ENCODE data around the gene MACROD2.
"Not testable (repeated sequence)": the region's sequence is repeated elsewhere in the genome, so short reads cannot be mapped to it uniquely, and the experiment has no call there.

The MACROD2 gene

GRCh38 chr20:15346657-15347280 lies 1351.5 kb downstream of the MACROD2 start:
- Histone ChIP-seq H3K9me3 (ENCODE audit: low read length) (peaks cover 2% of the 10 kb centered on the region), H2AFZ (ENCODE audit: low read depth, low read length) (no peak overlapping the region), H3K36me3 (ENCODE audit: insufficient read depth, low read length) (no peaks in the 10 kb centered on the region), H3K4me1 (ENCODE audit: insufficient read depth, low read length) (no peaks in the 10 kb centered on the region), H3K4me3 (ENCODE audit: low read length) (no peak overlapping the region), H3K27me3 (ENCODE audit: insufficient read depth, low read length) (no peaks in the 10 kb centered on the region)

DNA sequence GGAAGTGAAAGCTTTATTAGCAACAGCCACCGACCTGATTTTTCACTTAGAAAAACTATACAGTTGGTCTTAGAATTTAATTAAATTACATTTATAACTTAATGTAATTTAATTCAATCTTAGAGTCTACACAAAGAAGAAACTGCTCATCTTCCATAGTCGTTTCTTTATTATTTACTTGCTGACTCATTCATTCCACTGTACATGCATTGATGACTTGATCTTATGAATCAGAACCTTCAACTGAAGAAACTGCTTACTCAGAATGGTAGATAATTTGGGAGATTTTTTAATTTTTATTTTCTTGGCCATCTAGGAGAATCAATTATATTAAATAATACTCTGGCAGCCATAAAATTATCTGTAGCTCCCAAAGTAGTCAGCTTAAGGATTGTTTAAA lies 1363.7 kb downstream of the MACROD2 start:
- Histone ChIP-seq H2AFZ (ENCODE audit: low read depth, low read length) (no peak overlapping the region), H3K9me3 (ENCODE audit: low read length) (no peaks in the 10 kb centered on the region), H3K4me1 (ENCODE audit: insufficient read depth, low read length) (no peaks in the 10 kb centered on the region), H3K27me3 (ENCODE audit: insufficient read depth, low read length) (no peaks in the 10 kb centered on the region), H3K4me3 (ENCODE audit: low read length) (no peak overlapping the region), H3K36me3 (ENCODE audit: insufficient read depth, low read length) (no peaks in the 10 kb centered on the region)

DNA sequence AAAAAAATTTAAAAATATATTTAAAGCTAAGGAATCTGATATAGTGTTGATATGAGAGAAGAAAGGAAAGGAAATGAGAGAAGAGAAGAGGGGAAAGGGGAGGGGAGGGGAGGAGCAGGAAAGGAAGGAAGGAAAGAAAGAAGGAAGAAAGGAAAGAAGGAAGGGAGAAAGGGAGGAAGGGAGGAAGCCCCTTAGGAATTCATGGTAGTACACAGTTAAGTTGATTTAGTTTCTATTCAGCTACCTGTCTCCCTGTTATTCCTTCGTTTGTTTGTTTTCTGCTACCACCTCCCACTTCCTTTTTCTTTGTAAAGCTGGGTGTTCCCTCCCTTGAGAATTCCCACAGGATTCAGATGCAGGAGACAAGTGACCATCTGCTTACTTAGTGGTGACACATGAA lies 1367.5 kb downstream of the MACROD2 start:
- H3K4me3 ChIP-seq (ENCODE audit: low read length): no peak overlapping the region
- no peak overlapping the region for H2AFZ ChIP-seq (ENCODE audit: low read depth, low read length)
- H3K36me3 ChIP-seq (ENCODE audit: insufficient read depth, low read length): no peaks in the 10 kb centered on the region
- H3K27me3 ChIP-seq (ENCODE audit: insufficient read depth, low read length): no peaks in the 10 kb centered on the region
- H3K4me1 ChIP-seq (ENCODE audit: insufficient read depth, low read length): no peaks in the 10 kb centered on the region
- no peaks in the 10 kb centered on the region for H3K9me3 ChIP-seq (ENCODE audit: low read length)

- Histone ChIP-seq H3K36me3 (ENCODE audit: insufficient read depth, low read length) (no peaks in the 10 kb centered on the region), H3K9me3 (ENCODE audit: low read length) (no peaks in the 10 kb centered on the region), H3K27me3 (ENCODE audit: insufficient read depth, low read length) (no peaks in the 10 kb centered on the region), H2AFZ (ENCODE audit: low read depth, low read length) (no peak overlapping the region), H3K4me1 (ENCODE audit: insufficient read depth, low read length) (peaks cover 4% of the 10 kb centered on the region), H3K4me3 (ENCODE audit: low read length) (no peak overlapping the region)
Observed at GRCh38 chr20:15364781-15365180, 1369.5 kb downstream of the MACROD2 start.

DNA sequence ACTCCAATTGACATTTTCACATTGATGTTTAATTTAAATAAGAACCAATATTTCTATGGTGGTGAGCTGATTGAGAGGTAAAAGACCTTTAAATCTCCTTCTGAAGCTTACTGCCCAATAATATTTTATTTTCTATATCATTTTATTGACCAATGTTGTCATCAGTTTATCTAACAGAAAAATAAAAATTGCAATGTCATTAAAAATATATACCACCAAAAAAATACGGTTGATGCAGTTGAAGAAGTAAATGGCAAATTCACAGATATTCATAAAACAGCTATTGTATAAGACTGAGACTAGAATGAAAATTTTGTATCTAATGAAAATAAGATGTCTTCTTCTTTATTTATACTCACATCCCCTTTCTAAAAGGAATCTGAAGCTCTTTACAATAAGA lies 1375.1 kb downstream of the MACROD2 start:
- no peaks in the 10 kb centered on the region for H3K36me3 ChIP-seq (ENCODE audit: insufficient read depth, low read length)
- H2AFZ ChIP-seq (ENCODE audit: low read depth, low read length): no peak overlapping the region
- no peaks in the 10 kb centered on the region for H3K27me3 ChIP-seq (ENCODE audit: insufficient read depth, low read length)
- H3K9me3 ChIP-seq (ENCODE audit: low read length): no peaks in the 10 kb centered on the region
- H3K4me3 ChIP-seq (ENCODE audit: low read length): no peak overlapping the region
- peaks cover 7% of the 10 kb centered on the region for H3K4me1 ChIP-seq (ENCODE audit: insufficient read depth, low read length)

DNA sequence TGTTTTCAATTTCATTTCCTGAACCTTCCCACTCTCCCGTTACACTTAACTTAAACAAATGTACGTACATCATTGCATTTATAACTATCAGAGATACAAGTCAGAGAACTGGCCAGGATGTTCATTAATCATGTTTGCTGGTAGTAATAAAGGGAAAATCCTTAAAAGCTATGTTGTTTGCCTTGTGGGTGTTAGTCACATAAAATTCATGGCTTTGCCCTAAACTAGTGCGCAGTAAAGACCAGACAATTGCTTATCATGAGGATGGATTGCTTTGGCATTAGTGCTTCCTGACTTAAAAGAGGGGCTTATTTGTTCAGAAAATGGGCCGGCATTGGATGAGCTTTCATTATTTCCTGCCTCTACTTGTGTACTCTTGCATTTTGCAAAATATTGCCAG lies 1379.4 kb downstream of the MACROD2 start:
- peaks cover 3% of the 10 kb centered on the region for H3K4me1 ChIP-seq (ENCODE audit: insufficient read depth, low read length)
- no peaks in the 10 kb centered on the region for H3K36me3 ChIP-seq (ENCODE audit: insufficient read depth, low read length)
- H3K27me3 ChIP-seq (ENCODE audit: insufficient read depth, low read length): no peaks in the 10 kb centered on the region
- no peak overlapping the region for H3K4me3 ChIP-seq (ENCODE audit: low read length)
- H2AFZ ChIP-seq (ENCODE audit: low read depth, low read length): no peak overlapping the region
- no peaks in the 10 kb centered on the region for H3K9me3 ChIP-seq (ENCODE audit: low read length)

- Histone ChIP-seq H3K27me3 (ENCODE audit: insufficient read depth, low read length) (no peaks in the 10 kb centered on the region), H3K36me3 (ENCODE audit: insufficient read depth, low read length) (no peaks in the 10 kb centered on the region), H3K4me1 (ENCODE audit: insufficient read depth, low read length) (no peaks in the 10 kb centered on the region), H3K9me3 (ENCODE audit: low read length) (no peaks in the 10 kb centered on the region), H3K4me3 (ENCODE audit: low read length) (no peak overlapping the region), H2AFZ (ENCODE audit: low read depth, low read length) (no peak overlapping the region)
Observed at GRCh38 chr20:15375836-15376235, 1380.5 kb downstream of the MACROD2 start.

GRCh38 chr20:15377603-15378002 lies 1382.3 kb downstream of the MACROD2 start:
- not testable (repeated sequence) for H3K4me3 ChIP-seq (ENCODE audit: low read length); H3K36me3 ChIP-seq (ENCODE audit: insufficient read depth, low read length); H3K4me1 ChIP-seq (ENCODE audit: insufficient read depth, low read length); H3K27me3 ChIP-seq (ENCODE audit: insufficient read depth, low read length); H3K9me3 ChIP-seq (ENCODE audit: low read length); H2AFZ ChIP-seq (ENCODE audit: low read depth, low read length)

DNA sequence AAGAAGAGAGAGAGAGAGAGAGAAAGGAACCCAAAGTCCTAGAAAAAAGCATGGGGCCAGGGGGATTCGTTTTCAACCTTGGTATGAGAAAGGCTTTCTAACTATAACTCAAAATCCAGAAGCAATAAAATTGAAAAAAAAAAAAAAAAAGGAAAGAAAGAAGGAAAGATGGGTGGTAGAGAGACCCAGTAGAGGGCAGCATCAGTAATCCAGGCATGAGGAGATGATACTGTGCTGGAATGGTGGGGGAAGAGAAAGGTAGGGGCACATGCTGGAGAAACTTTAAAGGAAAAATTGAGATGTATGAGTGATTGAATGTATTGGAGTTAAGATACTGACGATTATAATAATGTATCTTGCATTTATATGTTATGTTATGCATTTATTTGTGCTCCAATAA lies 1382.8 kb downstream of the MACROD2 start:
- no peaks in the 10 kb centered on the region for H3K36me3 ChIP-seq (ENCODE audit: insufficient read depth, low read length)
- no peak overlapping the region for H2AFZ ChIP-seq (ENCODE audit: low read depth, low read length)

GRCh38 chr20:15379681-15380296 lies 1384.5 kb downstream of the MACROD2 start:
- Histone ChIP-seq H3K27me3 (ENCODE audit: insufficient read depth, low read length) (no peaks in the 10 kb centered on the region), H3K36me3 (ENCODE audit: insufficient read depth, low read length) (no peaks in the 10 kb centered on the region), H3K9me3 (ENCODE audit: low read length) (no peaks in the 10 kb centered on the region), H3K4me1 (ENCODE audit: insufficient read depth, low read length) (no peaks in the 10 kb centered on the region), H2AFZ (ENCODE audit: low read depth, low read length) (no peak overlapping the region), H3K4me3 (ENCODE audit: low read length) (no peak overlapping the region)

More for the DNA sequence above, 1382.8 kb downstream of the MACROD2 start:
- H3K9me3 ChIP-seq (ENCODE audit: low read length): no peaks in the 10 kb centered on the region
- H3K27me3 ChIP-seq (ENCODE audit: insufficient read depth, low read length): no peaks in the 10 kb centered on the region
- H3K4me3 ChIP-seq (ENCODE audit: low read length): no peak overlapping the region
- no peaks in the 10 kb centered on the region for H3K4me1 ChIP-seq (ENCODE audit: insufficient read depth, low read length)

- H2AFZ ChIP-seq (ENCODE audit: low read depth, low read length): no peak overlapping the region
- no peaks in the 10 kb centered on the region for H3K36me3 ChIP-seq (ENCODE audit: insufficient read depth, low read length)
- H3K9me3 ChIP-seq (ENCODE audit: low read length): no peaks in the 10 kb centered on the region
- H3K4me3 ChIP-seq (ENCODE audit: low read length): no peak overlapping the region
- H3K4me1 ChIP-seq (ENCODE audit: insufficient read depth, low read length): no peaks in the 10 kb centered on the region
- H3K27me3 ChIP-seq (ENCODE audit: insufficient read depth, low read length): no peaks in the 10 kb centered on the region
Observed at GRCh38 chr20:15380770-15381169, 1385.5 kb downstream of the MACROD2 start.

- no peak overlapping the region for H2AFZ ChIP-seq (ENCODE audit: low read depth, low read length)
Observed at GRCh38 chr20:15387228-15387627, 1391.9 kb downstream of the MACROD2 start.

DNA sequence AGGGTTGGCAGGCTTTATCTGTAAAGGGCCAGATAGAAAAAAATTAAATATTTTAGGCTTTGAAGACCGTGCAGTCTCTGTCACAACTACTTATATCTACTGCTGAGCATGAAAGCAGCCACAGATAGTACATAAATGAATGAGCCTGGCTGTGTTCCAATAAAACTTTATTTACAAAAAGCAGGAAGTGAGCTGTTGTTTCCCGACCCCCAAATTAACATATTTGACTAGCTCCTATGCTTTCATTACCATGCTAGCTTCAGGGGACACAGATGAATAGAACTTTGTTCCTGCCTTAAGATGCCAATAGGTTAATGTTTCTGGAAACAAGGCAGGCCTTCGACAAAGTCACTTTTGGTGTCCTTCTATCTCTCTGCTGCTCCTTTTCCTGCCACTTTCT lies 1400.1 kb downstream of the MACROD2 start:
- H3K36me3 ChIP-seq (ENCODE audit: insufficient read depth, low read length): no peaks in the 10 kb centered on the region
- H3K9me3 ChIP-seq (ENCODE audit: low read length): no peaks in the 10 kb centered on the region
- H3K4me3 ChIP-seq (ENCODE audit: low read length): no peak overlapping the region

More at GRCh38 chr20:15387228-15387627, 1391.9 kb downstream of the MACROD2 start:
- H3K4me3 ChIP-seq (ENCODE audit: low read length): no peak overlapping the region
- H3K36me3 ChIP-seq (ENCODE audit: insufficient read depth, low read length): no peaks in the 10 kb centered on the region
- no peaks in the 10 kb centered on the region for H3K4me1 ChIP-seq (ENCODE audit: insufficient read depth, low read length)
- no peaks in the 10 kb centered on the region for H3K9me3 ChIP-seq (ENCODE audit: low read length)
- H3K27me3 ChIP-seq (ENCODE audit: insufficient read depth, low read length): no peaks in the 10 kb centered on the region

DNA sequence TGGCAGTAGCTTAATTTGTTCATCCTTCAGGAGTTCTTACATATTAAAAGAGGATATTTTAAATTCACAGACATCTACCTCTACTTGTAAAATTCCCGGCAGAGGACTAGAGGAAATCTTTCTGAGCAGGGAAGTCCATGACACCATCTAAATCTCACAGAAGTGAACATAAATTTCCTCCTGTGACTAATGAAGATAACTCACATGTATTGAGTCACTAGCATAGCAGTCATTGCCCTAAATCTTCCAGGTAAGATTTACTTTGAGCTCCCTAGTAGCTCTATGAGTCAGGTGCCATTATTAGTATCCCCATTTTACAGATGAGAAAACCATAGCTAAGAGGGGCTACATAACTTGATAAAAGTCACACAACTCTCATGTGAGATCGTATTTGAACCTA lies 1400.7 kb downstream of the MACROD2 start:
- no peak overlapping the region for H3K4me3 ChIP-seq (ENCODE audit: low read length)
- no peaks in the 10 kb centered on the region for H3K27me3 ChIP-seq (ENCODE audit: insufficient read depth, low read length)
- H3K36me3 ChIP-seq (ENCODE audit: insufficient read depth, low read length): no peaks in the 10 kb centered on the region
- H3K9me3 ChIP-seq (ENCODE audit: low read length): no peaks in the 10 kb centered on the region
- peaks cover 28% of the 10 kb centered on the region for H3K4me1 ChIP-seq (ENCODE audit: insufficient read depth, low read length)
- H2AFZ ChIP-seq (ENCODE audit: low read depth, low read length): no peak overlapping the region

More for the DNA sequence above, 1400.1 kb downstream of the MACROD2 start:
- peaks cover 25% of the 10 kb centered on the region for H3K4me1 ChIP-seq (ENCODE audit: insufficient read depth, low read length)
- H2AFZ ChIP-seq (ENCODE audit: low read depth, low read length): no peak overlapping the region
- H3K27me3 ChIP-seq (ENCODE audit: insufficient read depth, low read length): no peaks in the 10 kb centered on the region
